Measurements from ENCODE around the gene KMT5B. TPM values are rescaled to one million over a fixed set of nuclear protein-coding genes. Genes with fewer than 3 reads are reported as not detected.

Gene KMT5B
- total and polyA plus RNA-seq, 2 of the 13 experiments (the other 11 are each of a cell fraction or from before 2014, with no cell fraction given) = 17.6 to 23.7 TPM

DNA sequence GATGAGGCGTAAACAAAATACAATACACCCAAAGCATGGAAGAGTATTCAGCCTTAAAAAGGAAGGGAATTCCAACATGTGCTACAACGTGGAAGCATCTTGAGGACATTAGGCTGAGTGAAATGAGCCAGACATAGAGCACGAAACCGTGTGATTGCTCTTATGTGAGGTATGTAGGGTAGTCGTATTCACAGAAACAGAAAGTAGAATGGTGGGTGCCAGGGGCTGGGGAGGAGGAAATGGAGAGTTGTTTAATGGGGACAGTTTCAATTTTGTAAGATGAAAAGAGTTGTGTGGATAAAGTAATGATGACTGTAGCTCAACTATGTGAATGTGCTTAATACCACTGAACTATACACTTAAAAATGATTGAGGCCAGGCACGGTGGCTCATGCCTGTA lies 10.2 kb upstream of the KMT5B start:
- no peak for ATAC-seq
- Histone ChIP-seq H3K27me3 (ENCODE audit: control insufficient read depth in 1 of 2, insufficient read depth in 2 of 2, low read length in 2 of 2) (peaks cover 0 to 11% of the 10 kb centered on the region in 2 experiments; a peak in 4 of 5 replicates), H3K4me1 (ENCODE audit: insufficient read depth, low read length) (no peaks in the 10 kb centered on the region), H3K36me3 (replicated peaks in 1 of 2; ENCODE audit: control insufficient read depth in 1 of 2, insufficient read depth in 2 of 2, low read length in 2 of 2) (no peaks in the 10 kb centered on the region), H2AFZ (ENCODE audit: low read length) (no peak overlapping the region), H3K9ac (ENCODE audit: insufficient read depth, low read depth, low read length) (no peak overlapping the region), H3K9me3 (ENCODE audit: low read length) (no peaks in the 10 kb centered on the region), H3K4me2 (ENCODE audit: low read depth, low read length) (no peak overlapping the region), H3K27ac (ENCODE audit: extremely low read length, insufficient read depth, low read length) (no peak overlapping the region), H3K79me2 (ENCODE audit: insufficient read depth, low read length) (no peaks in the 10 kb centered on the region), H4K20me1 (ENCODE audit: insufficient read depth, low read length) (no peaks in the 10 kb centered on the region), H3K4me3 (replicated peaks in 1 of 3; ENCODE audit: insufficient read depth in 1 of 3, low read depth in 2 of 3, low read length in 3 of 3) (no peak overlapping the region)
- no TSS peak for BruUV-seq (replicated peaks)
- FAIRE-seq = no peak
- ChIA-PET CTCF (ENCODE audit: low intra/inter-chr PET ratio, low total read pairs) (no interaction called here), POLR2A (no interaction called here)
- intact Hi-C loops (cut with micrococcal nuclease; ENCODE audit: unreplicated experiment) = no loop called here
- TF ChIP-seq, protein P1, sequence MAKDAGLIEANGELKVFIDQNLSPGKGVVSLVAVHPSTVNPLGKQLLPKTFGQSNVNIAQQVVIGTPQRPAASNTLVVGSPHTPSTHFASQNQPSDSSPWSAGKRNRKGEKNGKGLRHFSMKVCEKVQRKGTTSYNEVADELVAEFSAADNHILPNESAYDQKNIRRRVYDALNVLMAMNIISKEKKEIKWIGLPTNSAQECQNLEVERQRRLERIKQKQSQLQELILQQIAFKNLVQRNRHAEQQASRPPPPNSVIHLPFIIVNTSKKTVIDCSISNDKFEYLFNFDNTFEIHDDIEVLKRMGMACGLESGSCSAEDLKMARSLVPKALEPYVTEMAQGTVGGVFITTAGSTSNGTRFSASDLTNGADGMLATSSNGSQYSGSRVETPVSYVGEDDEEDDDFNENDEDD (CRISPR knock-in tag; IDR thresholded peaks at IDR 0.05; ENCODE audit: borderline replicate concordance) = no peak
- TF ChIP-seq, protein P2, sequence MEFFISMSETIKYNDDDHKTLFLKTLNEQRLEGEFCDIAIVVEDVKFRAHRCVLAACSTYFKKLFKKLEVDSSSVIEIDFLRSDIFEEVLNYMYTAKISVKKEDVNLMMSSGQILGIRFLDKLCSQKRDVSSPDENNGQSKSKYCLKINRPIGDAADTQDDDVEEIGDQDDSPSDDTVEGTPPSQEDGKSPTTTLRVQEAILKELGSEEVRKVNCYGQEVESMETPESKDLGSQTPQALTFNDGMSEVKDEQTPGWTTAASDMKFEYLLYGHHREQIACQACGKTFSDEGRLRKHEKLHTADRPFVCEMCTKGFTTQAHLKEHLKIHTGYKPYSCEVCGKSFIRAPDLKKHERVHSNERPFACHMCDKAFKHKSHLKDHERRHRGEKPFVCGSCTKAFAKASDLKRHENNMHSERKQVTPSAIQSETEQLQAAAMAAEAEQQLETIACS (CRISPR knock-in tag; IDR thresholded peaks at IDR 0.05) = no peak
- TF ChIP-seq ZNF570 (CRISPR knock-in tag; IDR thresholded peaks at IDR 0.05; ENCODE audit: borderline replicate concordance) (no peak), ZEB1 (IDR thresholded peaks at IDR 0.05; ENCODE audit: insufficient replicate concordance, low read depth) (no peak), SNAI1 (CRISPR knock-in tag; IDR thresholded peaks at IDR 0.05; ENCODE audit: borderline replicate concordance) (no peak), DMAP1 (CRISPR knock-in tag; IDR thresholded peaks at IDR 0.05) (no peak)
- WGBS (ENCODE audit: low lambda C conversion rate) = 72% methylated on average over 6 of the region's 6 CpGs
- in situ Hi-C loops (cut with HindIII; ENCODE audit: extremely low pct_ligation_motif_present, low pct_unique_long_range_greater_than_20kb) = no loop called here
- DNase-seq (ENCODE audit: low spot score) = no peak

DNA sequence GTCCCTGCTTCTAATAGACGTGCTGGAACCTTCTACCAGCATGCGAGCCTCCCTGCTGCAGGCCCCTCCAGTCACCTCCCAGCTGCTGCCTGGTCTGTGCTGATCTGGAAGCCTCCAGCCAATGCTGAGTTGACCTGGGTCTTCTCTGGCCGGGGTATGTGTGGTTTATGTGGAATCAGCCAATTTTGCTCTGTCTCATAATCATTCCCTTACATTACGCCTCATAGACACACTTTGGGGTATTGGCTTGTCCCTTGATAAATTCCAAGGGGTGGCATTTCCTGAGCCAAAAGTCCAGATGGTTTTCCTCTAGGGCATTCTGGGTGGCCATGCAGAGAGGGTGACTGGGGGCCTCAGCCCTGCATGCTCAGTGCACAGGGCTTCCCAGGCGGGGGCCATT lies 8.3 kb upstream of the KMT5B start:
- FAIRE-seq = no peak
- intact Hi-C loops (cut with micrococcal nuclease; ENCODE audit: unreplicated experiment) (no loop called here), in situ Hi-C loops (cut with HindIII; ENCODE audit: extremely low pct_ligation_motif_present, low pct_unique_long_range_greater_than_20kb) (no loop called here)
- DNase-seq (ENCODE audit: low spot score) = no peak
- peaks cover 11% of the 10 kb centered on the region for H3K4me1 ChIP-seq (ENCODE audit: insufficient read depth, low read length)
- CTCF ChIA-PET (ENCODE audit: low intra/inter-chr PET ratio, low total read pairs) = no interaction called here
- H3K4me3 ChIP-seq (replicated peaks in 1 of 3; ENCODE audit: insufficient read depth in 1 of 3, low read depth in 2 of 3, low read length in 3 of 3) = no peak overlapping the region
- H3K79me2 ChIP-seq (ENCODE audit: insufficient read depth, low read length) = no peaks in the 10 kb centered on the region
- no peak overlapping the region for H3K27ac ChIP-seq (ENCODE audit: extremely low read length, insufficient read depth, low read length)
- no TSS peak for BruUV-seq (replicated peaks)
- H4K20me1 ChIP-seq (ENCODE audit: insufficient read depth, low read length) = no peaks in the 10 kb centered on the region
- peaks cover 0 to 7% of the 10 kb centered on the region in 2 experiments; a peak in 3 of 5 replicates for H3K27me3 ChIP-seq (ENCODE audit: control insufficient read depth in 1 of 2, insufficient read depth in 2 of 2, low read length in 2 of 2)
- POLR2A ChIA-PET = no interaction called here
- no peak overlapping the region for H2AFZ ChIP-seq (ENCODE audit: low read length)
- H3K9ac ChIP-seq (ENCODE audit: insufficient read depth, low read depth, low read length) = no peak overlapping the region
- no peaks in the 10 kb centered on the region for H3K36me3 ChIP-seq (replicated peaks in 1 of 2; ENCODE audit: control insufficient read depth in 1 of 2, insufficient read depth in 2 of 2, low read length in 2 of 2)
- WGBS (ENCODE audit: low lambda C conversion rate) = 75% methylated on average over 4 of the region's 5 CpGs
- ATAC-seq = no peak
- H3K4me2 ChIP-seq (ENCODE audit: low read depth, low read length) = no peak overlapping the region
- H3K9me3 ChIP-seq (ENCODE audit: low read length) = no peaks in the 10 kb centered on the region
- TF ChIP-seq ZNF879 (CRISPR knock-in tag; IDR thresholded peaks at IDR 0.05) = no peak
- TF ChIP-seq, protein P3, sequence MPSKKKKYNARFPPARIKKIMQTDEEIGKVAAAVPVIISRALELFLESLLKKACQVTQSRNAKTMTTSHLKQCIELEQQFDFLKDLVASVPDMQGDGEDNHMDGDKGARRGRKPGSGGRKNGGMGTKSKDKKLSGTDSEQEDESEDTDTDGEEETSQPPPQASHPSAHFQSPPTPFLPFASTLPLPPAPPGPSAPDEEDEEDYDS (CRISPR knock-in tag; IDR thresholded peaks at IDR 0.05) = no peak
- no peak for TF ChIP-seq KMT2B (CRISPR knock-in tag; IDR thresholded peaks at IDR 0.05)
- TF ChIP-seq ZFP36L2 (CRISPR knock-in tag; IDR thresholded peaks at IDR 0.05) = no peak
- TF ChIP-seq MYC (CRISPR knock-in tag; IDR thresholded peaks at IDR 0.05; ENCODE audit: borderline replicate concordance) = no peak
- TF ChIP-seq, protein P4, sequence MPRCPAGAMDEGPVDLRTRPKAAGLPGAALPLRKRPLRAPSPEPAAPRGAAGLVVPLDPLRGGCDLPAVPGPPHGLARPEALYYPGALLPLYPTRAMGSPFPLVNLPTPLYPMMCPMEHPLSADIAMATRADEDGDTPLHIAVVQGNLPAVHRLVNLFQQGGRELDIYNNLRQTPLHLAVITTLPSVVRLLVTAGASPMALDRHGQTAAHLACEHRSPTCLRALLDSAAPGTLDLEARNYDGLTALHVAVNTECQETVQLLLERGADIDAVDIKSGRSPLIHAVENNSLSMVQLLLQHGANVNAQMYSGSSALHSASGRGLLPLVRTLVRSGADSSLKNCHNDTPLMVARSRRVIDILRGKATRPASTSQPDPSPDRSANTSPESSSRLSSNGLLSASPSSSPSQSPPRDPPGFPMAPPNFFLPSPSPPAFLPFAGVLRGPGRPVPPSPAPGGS (CRISPR knock-in tag; IDR thresholded peaks at IDR 0.05) = no peak
- TF ChIP-seq PAF1 (CRISPR knock-in tag; IDR thresholded peaks at IDR 0.05) = no peak
- TF ChIP-seq MBD4 (IDR thresholded peaks at IDR 0.05; ENCODE audit: borderline replicate concordance, low read length) = no peak
- no peak for TF ChIP-seq CCDC6 (CRISPR knock-in tag; IDR thresholded peaks at IDR 0.05)

Data from HepG2 (cell line).